SH-SY5Y (cell line): ENCODE measurements around the gene HIVEP3.

Experiments
- GATA2 ChIP-seq: IDR thresholded peaks from 2 replicates; pipeline ENCODE4 v1.6.1; 2011; ENCODE audit warnings: mild to moderate bottlenecking, low read depth, low read length
- GATA3 ChIP-seq: IDR thresholded peaks from 2 replicates; pipeline ENCODE4 v1.6.1; 2011; ENCODE audit warnings: low read depth, mild to moderate bottlenecking, low read length, moderate library complexity

- TF ChIP-seq GATA3, result no peak
- TF ChIP-seq GATA2, result no peak
These were observed 326.8 kb downstream of the HIVEP3 start for GRCh38 chr1:41591891-41592290.
